NCI-H187 treated with DMSO at 0.1 percent for 48 hours (cell line): ENCODE results near the gene CWH43.
"Not testable (repeated sequence)": the region's sequence is repeated elsewhere in the genome, so short reads cannot be mapped to it uniquely, and the experiment has no call there.

Experiments
- DNase-seq: peaks from one replicate; lab custom pipeline; 2025; lab: John Stamatoyannopoulos, UW

Gene CWH43

GRCh38 chr4:49097071-49097470 is 111.0 kb downstream of the CWH43 start:
- not testable (repeated sequence) for DNase-seq

GRCh38 chr4:49097505-49097904 is 111.4 kb downstream of the CWH43 start:
- not testable (repeated sequence) for DNase-seq

- not testable (repeated sequence) for DNase-seq
Measured at GRCh38 chr4:49098034-49098759, 112.1 kb downstream of the CWH43 start.

- DNase-seq, result not testable (repeated sequence)
Measured at GRCh38 chr4:49099831-49100444, 113.9 kb downstream of the CWH43 start.

GRCh38 chr4:49102344-49102898 is 116.3 kb downstream of the CWH43 start:
- DNase-seq, result not testable (repeated sequence)

- not testable (repeated sequence) for DNase-seq
Measured at GRCh38 chr4:49103436-49104136, 117.5 kb downstream of the CWH43 start.

- DNase-seq, result not testable (repeated sequence)
Measured at GRCh38 chr4:49104231-49104930, 118.3 kb downstream of the CWH43 start.

- DNase-seq, result not testable (repeated sequence)
Measured at GRCh38 chr4:49105248-49105904, 119.3 kb downstream of the CWH43 start.

- DNase-seq, result not testable (repeated sequence)
Measured at GRCh38 chr4:49107262-49107661, 121.2 kb downstream of the CWH43 start.

- DNase-seq, result not testable (repeated sequence)
Measured at GRCh38 chr4:49108183-49108978, 122.3 kb downstream of the CWH43 start.

GRCh38 chr4:49109567-49110166 is 123.6 kb downstream of the CWH43 start:
- DNase-seq, result not testable (repeated sequence)

- not testable (repeated sequence) for DNase-seq
Measured at GRCh38 chr4:49110579-49110978, 124.5 kb downstream of the CWH43 start.
